ENCODE measurements around the gene HOPX.
A peak's percentile ranks its signal among the peaks of the same experiment; 100 is the strongest.
"Not testable (repeated sequence)": the region's sequence is repeated elsewhere in the genome, so short reads cannot be mapped to it uniquely, and the experiment has no call there.

Gene HOPX

DNA sequence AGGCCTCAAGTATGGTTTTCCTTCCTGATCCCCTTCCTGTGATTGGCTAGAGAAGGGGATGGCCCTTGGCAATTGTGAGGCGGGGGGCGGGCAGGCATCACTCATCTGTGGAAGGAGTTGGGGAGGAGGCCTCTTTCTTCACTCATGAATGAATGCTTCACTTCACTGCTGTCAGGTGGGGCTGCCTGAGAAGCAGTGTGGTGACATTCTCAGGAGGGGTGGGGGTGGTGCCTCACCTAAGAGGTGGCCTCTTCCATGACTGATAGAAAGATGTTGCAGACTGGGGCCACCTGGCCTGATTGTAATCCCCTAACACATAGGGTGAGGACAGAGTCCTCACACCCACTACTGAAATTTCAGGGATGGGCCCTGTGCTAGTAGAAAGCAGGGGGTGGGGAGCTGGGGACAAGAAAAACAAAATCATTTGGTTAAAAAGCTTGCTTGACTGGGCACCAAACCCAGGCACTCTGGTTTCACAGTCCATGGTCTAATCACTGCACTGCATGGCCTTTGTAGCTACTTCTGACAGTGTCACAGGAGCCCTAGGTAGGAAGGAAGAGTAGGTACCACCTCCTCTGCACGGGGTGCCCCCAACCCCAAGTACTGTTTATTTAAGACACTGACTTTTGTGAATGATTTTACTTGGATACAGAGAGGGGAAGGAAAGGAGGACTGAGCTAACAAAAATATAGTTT lies 5.6 kb upstream of the HOPX start:
- DNase-seq, result no peak

DNA sequence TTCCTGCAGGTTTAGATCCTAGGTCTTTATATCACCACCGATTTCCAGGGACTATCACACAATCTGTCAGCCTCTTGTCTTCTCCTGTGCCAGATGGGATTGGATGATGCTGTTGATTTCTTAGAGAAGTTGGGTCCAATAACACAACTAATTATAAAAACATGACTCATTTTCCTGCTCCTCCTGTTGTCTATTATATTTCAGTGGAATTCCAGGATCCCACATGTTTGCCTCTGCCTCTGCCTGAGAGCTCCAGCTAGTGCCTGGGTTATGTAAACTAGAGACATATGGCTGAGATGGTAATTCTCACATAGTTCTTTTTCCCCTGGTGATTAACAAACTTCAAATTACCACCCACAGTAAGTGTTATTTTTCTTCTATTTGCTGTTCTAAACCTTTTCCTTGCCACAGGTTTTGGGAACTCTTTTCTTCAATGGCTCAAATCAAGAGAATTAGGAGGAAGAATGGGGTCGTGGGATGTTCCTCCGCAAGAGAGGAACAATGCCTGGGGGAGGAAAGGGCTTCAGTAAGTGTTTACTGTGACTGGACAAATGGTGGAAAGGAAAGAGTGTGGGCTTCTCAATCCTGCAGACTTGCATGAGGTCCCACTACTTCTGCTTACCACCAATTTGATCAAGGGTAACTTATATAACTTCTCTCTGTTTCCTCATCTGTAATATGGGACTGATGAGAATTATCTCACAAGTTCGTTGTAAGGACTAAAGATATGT lies 3.4 kb upstream of the HOPX start:
- no peak for DNase-seq

DNA sequence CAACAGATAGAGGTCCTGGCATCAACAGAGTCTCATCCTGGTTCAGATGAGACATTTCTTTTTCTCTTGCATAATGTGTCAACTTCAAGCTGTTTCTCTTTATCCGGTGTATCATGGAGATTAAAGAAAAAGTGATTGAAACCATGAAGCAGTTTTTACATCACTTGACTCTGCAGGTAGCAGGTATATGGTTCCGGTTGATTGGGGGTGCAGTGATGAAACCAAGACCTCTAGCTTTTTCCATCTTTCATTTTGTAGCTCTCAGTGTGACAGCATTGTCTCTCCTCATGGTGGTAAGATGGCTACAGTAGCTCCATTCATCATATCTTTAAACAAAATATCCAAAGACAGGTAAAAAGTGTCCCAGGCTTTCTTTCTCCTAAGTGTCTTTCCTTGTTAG lies 2.4 kb upstream of the HOPX start:
- no peak for DNase-seq

DNA sequence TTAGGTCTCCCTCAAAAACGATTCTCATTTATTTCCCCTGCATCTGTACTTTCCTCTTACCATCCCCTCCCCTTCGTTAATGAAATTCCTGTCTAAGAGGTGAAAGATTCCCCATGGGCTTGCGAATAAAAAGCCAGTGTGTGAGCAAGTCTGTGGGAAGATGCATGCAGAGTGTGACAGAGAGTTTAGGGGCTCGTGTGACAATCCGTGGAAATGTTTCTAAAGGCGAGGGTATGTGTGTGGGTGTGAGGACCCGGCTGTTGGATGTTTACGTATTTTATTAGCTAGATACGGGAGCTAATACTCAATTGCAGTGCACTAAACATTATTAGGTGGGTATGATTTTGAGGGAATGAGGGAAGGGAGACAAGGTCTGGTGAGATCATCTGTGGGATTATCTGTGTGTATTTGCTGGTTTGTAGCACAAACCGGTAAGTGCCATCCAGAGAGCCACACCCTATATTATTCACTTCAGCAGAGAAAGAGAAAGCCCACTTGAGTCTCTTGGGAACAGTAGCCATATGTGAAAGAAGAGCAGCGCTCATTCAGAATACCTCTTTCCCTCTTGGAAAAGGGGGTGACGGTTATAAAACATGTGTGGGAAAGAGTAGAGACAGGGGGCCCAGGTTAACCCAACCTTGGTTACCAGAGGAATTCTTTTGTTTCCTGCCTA lies 893 bp upstream of the HOPX start:
- no peak for DNase-seq

DNA sequence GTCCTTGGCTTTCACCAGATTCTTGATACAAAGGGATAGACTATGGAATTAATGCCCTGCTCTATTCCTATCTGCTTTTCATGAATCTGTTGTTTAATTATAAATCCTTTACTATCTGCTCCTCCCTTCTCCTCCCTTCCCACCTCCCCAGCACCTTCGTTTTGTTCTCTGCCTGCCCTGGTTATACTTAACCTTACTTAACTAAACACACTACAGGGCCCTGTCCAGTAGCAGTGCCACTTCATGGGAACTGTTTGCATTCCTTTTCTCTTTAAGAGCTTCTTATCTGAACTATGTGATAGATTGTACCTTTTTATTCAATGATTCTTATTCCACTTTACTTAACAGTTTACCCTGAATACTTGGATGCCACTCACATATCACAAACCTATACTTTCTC lies 830 bp downstream of the HOPX start:
- no peak for DNase-seq

DNA sequence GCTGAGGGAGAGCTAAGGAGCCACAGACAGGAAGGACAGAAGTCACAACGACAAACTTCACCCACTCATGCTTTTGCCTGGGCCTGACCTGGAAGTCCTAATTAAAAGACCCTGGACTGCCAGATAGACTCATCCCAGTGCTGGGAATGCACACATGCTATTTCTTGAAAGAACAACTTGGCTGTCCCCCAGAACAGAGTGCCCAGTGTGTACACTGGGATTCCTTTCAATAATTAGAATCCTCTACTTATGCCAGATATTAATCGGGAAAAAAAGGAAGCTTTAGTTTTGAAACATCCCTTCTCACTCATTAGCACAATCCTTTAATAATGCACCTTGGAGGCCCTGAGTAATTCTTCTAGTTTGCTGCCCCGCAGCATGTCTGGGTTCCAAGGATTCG lies 3.4 kb downstream of the HOPX start:
- no peak for DNase-seq

DNA sequence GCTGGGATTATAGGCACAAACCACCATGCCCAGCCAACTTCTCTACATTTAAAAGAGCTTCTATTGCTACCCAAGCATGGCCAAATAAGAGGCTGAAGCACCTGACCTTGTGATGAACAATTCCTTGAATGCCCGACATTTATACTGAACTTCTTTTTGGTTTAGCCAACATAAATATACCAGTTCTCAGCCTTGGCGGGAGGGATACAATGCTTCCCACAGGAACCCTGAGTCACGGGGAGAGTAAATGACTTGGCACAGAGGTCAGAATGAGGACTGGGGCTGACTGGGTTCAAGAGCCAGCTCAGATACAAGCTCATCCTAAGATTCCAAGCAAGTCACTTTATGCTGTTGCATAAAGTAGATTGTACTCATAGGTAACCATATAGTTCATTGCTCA lies 6.1 kb downstream of the HOPX start:
- no peak for DNase-seq

DNA sequence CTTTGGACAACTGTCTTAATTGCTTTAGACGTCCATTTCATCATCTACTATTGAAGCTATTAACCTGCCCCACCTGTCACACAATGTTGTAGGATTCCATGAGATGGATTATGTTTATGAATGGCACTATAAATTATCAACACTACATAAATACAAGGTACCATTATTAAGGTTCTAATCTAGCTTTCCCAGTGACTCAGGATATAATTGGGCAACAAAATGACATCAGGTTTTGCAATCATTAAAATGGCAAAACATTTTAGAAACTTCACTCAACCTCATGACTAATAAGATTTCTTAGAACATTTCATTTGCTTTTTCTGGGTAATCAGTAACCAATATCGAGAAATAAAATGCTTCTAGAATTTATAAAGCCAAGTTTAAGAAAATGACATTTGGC lies 9.2 kb downstream of the HOPX start:
- no peak for DNase-seq

DNA sequence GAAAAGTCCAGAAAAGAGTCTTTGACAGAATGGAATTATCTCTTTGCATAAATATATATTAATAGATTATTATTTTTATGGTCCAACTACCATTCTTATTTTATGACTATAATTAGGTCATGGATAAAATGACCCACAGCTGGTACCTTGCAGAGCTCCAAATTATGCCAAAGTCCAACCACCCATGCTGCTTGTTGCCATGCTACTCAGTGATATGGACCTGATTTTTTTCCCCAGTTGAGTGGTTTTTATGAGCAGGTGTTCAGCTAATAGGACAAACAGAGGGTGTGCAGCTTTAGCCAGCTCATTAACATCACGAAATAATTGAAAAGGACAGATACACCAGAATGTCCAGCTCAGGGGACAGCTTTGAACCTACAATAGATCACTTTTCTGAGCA lies 9.7 kb downstream of the HOPX start:
- DNase-seq, result no peak

DNA sequence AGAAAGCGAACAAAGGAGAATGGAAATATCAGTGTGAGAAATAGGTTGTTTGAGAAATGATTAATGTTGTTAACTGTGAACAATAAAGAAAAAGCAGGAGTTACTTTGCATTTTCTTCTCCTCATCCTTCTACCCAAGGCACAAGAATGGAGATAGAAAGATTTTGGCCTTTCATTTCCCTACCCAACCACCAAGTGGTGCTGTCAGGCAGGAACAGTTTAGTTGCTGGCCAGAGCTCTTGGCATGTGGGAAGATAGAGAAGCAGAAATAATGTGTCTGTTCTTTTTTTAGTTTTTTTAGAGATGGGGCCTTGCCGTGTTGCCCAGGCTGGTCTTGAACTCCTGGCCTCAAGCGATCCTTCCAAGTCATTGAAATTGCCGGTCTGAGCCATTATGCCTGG lies 12.8 kb downstream of the HOPX start:
- no peak for DNase-seq

DNA sequence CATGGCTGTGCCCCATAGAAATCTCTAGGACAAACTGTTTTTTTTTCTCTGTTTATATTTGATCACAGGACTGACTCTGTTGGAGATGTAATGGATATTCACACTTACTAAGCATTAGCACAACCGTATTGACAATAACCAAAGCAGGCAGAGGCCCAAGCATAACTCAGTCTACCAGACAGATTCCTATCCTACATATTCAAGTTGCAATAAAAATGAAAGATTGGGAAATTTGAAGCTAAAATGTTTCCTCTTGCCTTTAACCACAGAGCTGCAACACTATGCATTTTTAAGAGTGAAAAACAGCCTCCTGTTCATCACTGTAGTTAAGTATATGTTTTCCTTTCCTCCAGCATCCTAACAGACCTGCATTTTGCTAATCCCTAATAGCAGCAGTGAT lies 13.7 kb downstream of the HOPX start:
- DNase-seq, result not testable (repeated sequence)

DNA sequence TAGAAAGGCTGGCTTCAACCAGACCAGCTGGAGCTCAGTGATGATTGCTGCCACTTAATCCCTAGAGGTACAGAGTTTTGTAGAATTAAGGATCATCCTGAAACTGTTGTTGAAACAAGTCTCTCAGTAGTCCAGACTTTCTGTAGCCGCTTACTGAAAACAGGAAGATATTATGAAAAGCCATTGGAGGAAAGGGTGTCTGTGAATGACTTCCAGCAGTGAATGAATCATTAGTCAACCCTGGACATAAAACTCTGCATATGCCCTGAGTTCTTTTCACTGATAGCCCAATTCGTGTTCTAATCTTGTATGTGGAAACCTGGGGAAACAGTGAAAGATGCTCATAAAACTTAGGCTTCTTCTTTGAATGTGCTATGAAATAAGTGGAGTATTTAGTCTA lies 14.8 kb downstream of the HOPX start:
- no peak for DNase-seq

DNA sequence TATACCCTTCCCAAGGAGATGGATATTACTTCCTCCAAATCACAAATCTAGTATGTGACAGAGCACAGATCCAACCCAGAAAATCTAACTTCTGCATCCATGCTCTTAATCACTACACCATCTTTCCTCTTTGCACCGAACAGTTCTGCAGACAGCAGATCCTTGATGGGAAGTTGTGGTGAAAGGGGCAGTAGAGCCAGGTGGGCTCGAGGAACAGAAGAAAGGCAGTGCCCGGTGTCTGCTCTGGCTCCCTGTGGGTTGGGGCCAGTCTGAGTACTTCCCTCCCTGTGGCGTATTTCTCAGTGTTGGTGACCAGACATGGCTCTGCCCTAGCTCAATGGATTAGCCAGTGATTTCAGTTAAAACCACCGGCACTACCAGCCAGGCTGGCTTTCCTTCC lies 15.3 kb downstream of the HOPX start:
- no peak for DNase-seq

DNA sequence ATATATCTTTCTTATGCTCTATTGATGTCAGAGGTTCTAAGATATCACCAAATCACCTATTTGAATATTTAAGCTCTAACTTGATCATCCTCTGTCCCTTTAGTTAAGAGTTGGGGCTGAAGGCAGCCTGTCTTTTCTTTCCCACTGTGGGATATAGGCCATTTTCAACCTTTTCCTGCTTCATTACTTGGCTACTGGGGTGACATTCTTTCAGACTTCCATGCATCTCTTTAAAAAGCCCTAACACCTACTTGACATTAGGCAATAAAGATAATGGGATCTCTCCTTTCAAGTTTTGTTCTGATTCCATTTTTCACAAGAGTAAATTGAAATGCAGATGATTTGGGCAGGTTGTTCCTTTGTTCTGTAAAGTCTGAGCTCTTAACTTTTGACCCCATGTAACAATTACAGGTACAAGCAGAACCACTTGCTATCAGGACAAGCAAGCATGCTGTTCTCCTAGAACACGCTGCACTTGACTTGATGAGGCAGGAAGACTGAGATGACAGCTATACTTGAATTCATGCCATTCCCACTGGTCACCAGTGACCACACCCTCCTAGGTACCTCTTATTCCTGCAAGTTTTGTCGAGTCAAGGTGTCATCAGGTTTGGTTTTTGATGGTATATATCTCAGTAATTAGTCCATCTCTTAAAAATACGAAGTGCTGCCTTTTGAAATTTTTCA lies 18.2 kb downstream of the HOPX start:
- DNase-seq, result no peak

DNA sequence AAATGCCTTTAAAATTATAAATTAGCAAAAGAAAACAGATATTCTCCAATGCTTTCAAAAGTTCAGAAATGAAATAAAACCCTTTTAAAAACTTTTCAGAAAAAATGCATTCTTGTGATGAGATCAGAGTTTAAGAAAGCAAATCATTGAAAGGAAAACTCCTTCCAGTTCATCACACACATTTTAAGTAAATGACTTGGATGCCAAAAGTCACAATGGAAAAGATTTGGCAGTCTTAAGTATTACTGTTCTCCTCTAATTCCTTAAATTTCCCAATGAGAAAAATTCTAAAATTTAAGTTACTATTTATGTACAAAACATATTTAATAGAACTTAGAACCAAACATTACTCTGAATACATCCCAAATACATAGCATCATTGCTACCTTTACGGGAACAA lies 21.1 kb downstream of the HOPX start:
- no peak for DNase-seq

DNA sequence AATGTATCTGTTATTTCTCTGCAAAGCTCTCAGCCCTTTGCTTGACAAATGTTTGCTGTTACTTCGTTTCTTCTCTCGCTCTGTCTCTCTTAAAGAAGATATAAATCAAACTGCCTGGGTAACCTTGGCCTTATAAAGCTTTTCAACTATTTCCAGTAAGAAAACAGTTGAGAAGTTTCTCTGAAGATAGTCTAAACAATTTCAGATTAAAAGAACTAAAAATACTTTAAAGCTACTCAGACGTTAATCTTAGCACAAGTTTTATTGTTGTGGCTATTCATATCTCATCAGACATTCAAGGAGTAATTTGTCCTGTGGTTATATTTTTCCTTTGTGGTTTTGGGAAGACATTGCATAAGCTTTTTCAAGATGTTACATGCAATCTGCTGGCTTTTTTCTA lies 22.6 kb downstream of the HOPX start:
- DNase-seq, result no peak

DNA sequence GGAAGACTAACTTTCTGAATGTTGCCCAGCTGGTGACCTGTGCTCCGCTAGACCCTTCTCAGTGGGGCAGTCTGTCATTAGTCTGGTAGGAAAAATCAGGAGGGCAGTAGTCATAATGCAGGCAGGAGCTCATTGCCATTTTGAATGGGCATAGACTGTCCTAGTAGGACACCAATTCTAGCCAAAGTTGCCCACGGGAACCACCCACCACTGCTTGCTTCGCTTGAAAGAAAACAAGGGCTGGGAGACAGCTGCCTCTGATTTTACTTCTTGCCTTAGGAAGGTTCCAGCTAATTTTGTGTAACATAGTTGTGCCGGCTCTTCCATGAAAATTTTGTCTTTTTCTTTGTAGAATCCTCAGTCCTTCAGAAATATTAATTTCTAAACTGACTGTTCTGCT lies 23.3 kb downstream of the HOPX start:
- no peak for DNase-seq

DNA sequence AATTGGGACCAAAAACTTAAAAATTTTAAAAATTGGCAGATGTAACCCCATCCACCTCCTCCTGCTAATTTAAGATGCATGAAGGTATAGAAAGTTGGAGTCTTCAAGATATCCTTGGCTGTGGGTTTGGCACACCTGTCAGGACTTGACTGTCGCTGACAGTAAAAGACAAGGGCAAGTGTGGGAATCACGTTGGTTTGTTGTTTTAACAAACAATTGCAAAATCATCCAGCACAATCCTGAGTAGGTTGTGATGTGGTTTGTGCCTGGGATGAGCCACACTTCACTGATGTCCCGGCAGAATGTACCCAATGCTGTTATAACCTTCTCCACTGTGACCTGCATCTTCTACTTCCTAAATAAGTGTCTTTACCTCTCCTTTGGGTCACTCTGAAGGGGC lies 24.0 kb downstream of the HOPX start:
- DNase-seq, result no peak

DNA sequence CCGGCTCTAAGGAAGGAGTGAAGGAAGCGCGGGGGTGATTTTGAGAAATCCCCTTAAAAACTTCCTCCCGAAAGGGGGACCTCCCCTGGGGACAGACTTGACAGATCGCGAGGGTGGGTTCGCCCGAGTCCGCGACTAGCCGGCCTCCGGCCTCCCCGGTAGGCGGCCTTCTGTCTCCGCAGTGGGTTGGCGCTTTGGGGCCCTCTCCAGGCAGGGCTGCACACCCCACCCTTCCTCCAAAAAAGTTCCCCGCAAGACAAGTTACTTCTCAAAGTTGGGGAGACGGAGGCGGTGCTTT lies 24.8 kb downstream of the HOPX start:
- DNase-seq, result peak; percentile 27

DNA sequence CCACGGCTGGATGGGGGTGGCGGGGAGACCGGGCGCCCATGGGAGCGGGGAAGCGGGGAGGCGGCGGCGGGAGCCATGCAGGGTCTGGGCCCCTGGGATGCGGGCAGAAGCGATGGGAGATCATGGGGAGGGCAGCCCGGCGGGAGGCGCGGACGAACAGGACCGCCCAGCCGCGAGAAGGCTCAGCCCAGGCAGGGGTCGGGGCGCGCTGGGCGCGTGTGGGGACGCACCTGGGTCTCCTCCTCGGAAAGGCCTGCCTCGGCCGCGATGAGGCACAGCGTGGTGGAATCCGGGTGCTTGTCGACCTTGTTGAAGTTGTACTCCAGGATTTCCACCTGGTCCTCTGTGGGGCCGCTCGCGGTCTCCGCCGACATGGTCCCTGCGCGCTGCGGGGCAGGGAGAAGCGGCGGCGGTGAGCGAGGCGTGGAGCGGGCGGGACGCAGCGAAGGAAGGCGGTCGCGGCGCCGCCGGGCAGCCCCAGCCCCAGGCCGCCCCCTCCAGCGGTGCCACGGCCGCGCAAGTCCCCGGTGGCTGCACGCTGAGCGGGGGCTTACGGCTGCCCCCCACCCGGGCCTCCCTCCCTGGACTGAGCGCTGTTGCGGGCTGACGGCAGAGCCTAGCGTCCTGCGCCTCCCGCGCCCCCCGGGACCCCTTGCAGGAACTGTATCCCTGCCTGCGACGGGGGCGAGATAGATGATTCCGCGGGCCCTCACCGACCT lies 25.3 kb downstream of the HOPX start:
- peak; percentile 22 for DNase-seq

DNA sequence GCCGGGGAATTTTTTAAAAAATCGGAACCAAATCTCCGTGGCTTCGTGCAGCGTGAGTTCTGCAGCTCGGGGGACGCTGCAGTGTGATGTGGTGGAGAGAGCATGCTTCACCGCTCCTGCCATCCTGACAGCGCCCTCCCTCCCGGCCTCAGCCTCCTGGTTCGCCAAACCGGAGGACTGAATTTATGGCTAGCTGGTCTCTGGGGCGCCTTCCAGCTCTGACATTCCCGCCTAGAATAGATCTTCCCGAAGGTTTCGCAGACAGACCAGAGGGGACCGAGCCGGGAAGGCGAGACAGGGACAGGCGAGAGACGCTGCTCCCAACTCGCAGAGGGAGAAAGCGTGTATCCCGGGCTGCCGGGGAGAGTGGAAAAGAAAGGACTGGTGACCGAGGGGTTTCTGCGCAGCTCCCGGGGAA lies 25.9 kb downstream of the HOPX start:
- DNase-seq, result no peak

DNA sequence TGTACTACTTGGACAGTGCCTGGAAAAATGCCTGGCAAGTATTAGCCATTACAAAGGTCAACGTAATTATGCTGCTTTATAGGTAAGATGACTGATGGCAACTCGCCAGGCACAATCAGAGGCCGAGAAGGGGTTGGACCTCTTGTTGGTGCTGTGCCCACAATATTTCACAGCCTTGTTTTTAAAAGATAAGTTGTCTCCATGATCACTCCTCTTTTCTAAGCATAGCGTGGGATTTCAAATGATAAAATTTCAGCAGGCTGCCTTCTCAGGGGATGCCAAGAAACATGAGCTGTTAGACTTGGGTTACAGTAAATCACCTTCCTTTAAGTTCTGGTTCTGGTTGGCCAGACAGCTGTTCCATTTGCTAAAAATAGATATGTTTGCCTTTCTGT lies 26.9 kb downstream of the HOPX start:
- no peak for DNase-seq

All from activated gamma-delta T cell (primary cell).